K562 (cell line): Measurements from ENCODE around the gene CENPC. TPM values are rescaled to one million over a fixed set of nuclear protein-coding genes. Genes with fewer than 3 reads are reported as not detected.

Source experiments
- ETV5 ChIP-seq: sonication (generic); formaldehyde crosslinking; IDR thresholded peaks from 2 replicates; pipeline ENCODE4 v1.4.0; 2020; ENCODE audit warnings: low read depth, mild to moderate bottlenecking, missing genetic modification reagents
- GABPB1 ChIP-seq: sonication (generic); formaldehyde crosslinking; IDR thresholded peaks from 2 replicates; pipeline ENCODE4 v1.8.0; 2022; ENCODE audit warnings: mild to moderate bottlenecking, missing genetic modification reagents
- PHB2 ChIP-seq: fragments of 450-650 bp; IDR thresholded peaks from 2 replicates; pipeline ENCODE4 v1.6.1; 2017; ENCODE audit warnings: low read depth
- POLR2AphosphoS2 ChIP-seq: IDR thresholded peaks from 2 replicates; pipeline ENCODE4 v1.6.1; 2012; ENCODE audit warnings: low read length, improper control_type of control experiment
- POLR2H ChIP-seq: IDR thresholded peaks from 2 replicates; pipeline ENCODE4 v1.6.1; 2016; ENCODE audit warnings: missing genetic modification characterization, low read depth, mild to moderate bottlenecking, control low read depth, missing compliant biosample characterization, moderate library complexity
- ZNF212 ChIP-seq: fragments of 450-650 bp; formaldehyde crosslinking; IDR thresholded peaks from 2 replicates; pipeline ENCODE4 v1.4.0; 2020; ENCODE audit warnings: mild to moderate bottlenecking
- polyA plus RNA-seq, 8 experiments: library from polyadenylated mRNA; depleted of rRNA in 4 of 8; stranded (reverse) in 5 of 8; unstranded in 3 of 8; fragments of >200 nt; fragmentation: Nextera tagmentation in 2 of 8; fragmentation: Illumina TruSeq in 1 of 8; extraction: Ambion mirVana in 2 of 8; extraction: Trizol in 1 of 8; gene quantifications; 2 replicates each; pipeline versions ENCODE4 v1.2.1 to v1.2.3, GENCODE V29; 2011 to 2014; ENCODE audit warnings: inconsistent platforms in 1 of 8, missing spikeins in 1 of 8
- total RNA-seq, 7 experiments: library from RNA; depleted of rRNA in 6 of 7; stranded (reverse); fragments of >200 nt in 6 of 7; fragmentation: Illumina TruSeq in 2 of 7; extraction: Trizol in 2 of 7; gene quantifications; 2 replicates each; pipeline versions ENCODE4 v1.2.1 to v1.2.3, GENCODE V29; 2011 to 2021; ENCODE audit warnings: low replicate concordance in 1 of 7
- TF ChIP-seq, protein P1 (sequence below), 2 experiments: fragments of 450-650 bp in 1 of 2; sonication (generic) in 1 of 2; formaldehyde crosslinking in 1 of 2; IDR thresholded peaks; 2 replicates each; pipeline versions ENCODE4 v1.7.1 to v1.9.0; 2016 to 2022; ENCODE audit warnings: inconsistent platforms in 1 of 2, mild to moderate bottlenecking in 1 of 2, missing genetic modification reagents in 1 of 2
- TF ChIP-seq, protein P2 (sequence below): fragments of 450-650 bp; IDR thresholded peaks from 2 replicates; pipeline ENCODE4 v1.6.1; 2016; ENCODE audit warnings: low read depth
- TF ChIP-seq, protein P3 (sequence below): fragments of 450-650 bp; IDR thresholded peaks from 2 replicates; pipeline ENCODE4 v1.6.1; 2018; ENCODE audit warnings: mild to moderate bottlenecking, low read depth; ENCODE audit not compliant: partially characterized antibody

The CENPC gene
- total and polyA plus RNA-seq, 9 of the 15 experiments (the other 6 are each of a cell fraction or from before 2014, with no cell fraction given) = 18.1 to 48.5 (median 30.8) TPM

DNA sequence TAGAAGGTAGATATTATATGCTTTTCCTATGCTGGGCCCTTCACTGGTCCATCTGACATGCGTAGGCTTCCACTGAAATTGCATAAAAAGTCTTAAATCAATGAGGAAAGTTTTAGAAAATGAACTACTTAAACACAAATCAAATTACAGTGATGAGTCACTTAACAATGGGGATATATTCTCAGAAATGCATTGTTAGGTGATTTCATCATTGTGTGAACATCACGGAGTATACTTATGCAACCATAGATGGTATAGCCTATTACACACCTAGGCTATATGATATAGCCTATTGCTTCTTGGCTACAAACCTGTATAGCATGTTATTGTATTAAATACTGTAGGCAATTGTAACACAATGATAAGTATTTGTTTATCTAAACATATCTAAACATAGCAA lies 23.5 kb upstream of the CENPC start (continued):
- TF ChIP-seq, protein P1, sequence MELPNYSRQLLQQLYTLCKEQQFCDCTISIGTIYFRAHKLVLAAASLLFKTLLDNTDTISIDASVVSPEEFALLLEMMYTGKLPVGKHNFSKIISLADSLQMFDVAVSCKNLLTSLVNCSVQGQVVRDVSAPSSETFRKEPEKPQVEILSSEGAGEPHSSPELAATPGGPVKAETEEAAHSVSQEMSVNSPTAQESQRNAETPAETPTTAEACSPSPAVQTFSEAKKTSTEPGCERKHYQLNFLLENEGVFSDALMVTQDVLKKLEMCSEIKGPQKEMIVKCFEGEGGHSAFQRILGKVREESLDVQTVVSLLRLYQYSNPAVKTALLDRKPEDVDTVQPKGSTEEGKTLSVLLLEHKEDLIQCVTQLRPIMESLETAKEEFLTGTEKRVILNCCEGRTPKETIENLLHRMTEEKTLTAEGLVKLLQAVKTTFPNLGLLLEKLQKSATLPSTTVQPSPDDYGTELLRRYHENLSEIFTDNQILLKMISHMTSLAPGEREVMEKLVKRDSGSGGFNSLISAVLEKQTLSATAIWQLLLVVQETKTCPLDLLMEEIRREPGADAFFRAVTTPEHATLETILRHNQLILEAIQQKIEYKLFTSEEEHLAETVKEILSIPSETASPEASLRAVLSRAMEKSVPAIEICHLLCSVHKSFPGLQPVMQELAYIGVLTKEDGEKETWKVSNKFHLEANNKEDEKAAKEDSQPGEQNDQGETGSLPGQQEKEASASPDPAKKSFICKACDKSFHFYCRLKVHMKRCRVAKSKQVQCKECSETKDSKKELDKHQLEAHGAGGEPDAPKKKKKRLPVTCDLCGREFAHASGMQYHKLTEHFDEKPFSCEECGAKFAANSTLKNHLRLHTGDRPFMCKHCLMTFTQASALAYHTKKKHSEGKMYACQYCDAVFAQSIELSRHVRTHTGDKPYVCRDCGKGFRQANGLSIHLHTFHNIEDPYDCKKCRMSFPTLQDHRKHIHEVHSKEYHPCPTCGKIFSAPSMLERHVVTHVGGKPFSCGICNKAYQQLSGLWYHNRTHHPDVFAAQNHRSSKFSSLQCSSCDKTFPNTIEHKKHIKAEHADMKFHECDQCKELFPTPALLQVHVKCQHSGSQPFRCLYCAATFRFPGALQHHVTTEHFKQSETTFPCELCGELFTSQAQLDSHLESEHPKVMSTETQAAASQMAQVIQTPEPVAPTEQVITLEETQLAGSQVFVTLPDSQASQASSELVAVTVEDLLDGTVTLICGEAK (IDR thresholded peaks at IDR 0.05) = no peak
- TF ChIP-seq, protein P1 (CRISPR knock-in tag; IDR thresholded peaks at IDR 0.05) = no peak
- TF ChIP-seq POLR2AphosphoS2 (no peak), ZNF212 (CRISPR knock-in tag) (no peak), POLR2H (0 out of 2 replicates have a peak, but pooled peaks have one; percentile 26), PHB2 (no peak), ETV5 (CRISPR knock-in tag) (no peak), GABPB1 (CRISPR knock-in tag) (no peak)
- TF ChIP-seq, protein P2, sequence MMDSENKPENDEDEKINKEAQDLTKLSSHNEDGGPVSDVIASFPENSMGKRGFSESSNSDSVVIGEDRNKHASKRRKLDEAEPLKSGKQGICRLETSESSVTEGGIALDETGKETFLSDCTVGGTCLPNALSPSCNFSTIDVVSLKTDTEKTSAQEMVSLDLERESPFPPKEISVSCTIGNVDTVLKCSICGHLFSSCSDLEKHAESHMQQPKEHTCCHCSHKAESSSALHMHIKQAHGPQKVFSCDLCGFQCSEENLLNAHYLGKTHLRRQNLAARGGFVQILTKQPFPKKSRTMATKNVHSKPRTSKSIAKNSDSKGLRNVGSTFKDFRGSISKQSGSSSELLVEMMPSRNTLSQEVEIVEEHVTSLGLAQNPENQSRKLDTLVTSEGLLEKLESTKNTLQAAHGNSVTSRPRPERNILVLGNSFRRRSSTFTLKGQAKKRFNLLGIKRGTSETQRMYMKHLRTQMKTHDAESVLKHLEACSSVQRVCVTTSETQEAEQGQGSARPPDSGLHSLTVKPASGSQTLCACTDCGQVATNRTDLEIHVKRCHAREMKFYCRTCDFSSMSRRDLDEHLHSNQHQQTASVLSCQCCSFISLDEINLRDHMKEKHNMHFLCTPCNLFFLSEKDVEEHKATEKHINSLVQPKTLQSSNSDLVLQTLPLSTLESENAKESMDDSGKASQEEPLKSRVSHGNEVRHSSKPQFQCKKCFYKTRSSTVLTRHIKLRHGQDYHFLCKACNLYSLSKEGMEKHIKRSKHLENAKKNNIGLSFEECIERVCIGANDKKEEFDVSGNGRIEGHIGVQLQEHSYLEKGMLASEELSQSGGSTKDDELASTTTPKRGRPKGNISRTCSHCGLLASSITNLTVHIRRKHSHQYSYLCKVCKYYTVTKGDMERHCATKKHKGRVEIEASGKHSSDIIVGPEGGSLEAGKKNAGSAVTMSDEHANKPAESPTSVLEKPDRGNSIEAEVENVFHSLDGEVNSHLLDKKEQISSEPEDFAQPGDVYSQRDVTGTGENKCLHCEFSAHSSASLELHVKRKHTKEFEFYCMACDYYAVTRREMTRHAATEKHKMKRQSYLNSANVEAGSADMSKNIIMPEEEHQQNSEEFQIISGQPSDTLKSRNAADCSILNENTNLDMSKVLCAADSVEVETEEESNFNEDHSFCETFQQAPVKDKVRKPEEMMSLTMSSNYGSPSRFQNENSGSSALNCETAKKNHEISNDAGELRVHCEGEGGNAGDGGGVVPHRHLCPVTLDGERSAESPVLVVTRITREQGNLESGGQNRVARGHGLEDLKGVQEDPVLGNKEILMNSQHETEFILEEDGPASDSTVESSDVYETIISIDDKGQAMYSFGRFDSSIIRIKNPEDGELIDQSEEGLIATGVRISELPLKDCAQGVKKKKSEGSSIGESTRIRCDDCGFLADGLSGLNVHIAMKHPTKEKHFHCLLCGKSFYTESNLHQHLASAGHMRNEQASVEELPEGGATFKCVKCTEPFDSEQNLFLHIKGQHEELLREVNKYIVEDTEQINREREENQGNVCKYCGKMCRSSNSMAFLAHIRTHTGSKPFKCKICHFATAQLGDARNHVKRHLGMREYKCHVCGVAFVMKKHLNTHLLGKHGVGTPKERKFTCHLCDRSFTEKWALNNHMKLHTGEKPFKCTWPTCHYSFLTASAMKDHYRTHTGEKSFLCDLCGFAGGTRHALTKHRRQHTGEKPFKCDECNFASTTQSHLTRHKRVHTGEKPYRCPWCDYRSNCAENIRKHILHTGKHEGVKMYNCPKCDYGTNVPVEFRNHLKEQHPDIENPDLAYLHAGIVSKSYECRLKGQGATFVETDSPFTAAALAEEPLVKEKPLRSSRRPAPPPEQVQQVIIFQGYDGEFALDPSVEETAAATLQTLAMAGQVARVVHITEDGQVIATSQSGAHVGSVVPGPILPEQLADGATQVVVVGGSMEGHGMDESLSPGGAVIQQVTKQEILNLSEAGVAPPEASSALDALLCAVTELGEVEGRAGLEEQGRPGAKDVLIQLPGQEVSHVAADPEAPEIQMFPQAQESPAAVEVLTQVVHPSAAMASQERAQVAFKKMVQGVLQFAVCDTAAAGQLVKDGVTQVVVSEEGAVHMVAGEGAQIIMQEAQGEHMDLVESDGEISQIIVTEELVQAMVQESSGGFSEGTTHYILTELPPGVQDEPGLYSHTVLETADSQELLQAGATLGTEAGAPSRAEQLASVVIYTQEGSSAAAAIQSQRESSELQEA = no peak
- TF ChIP-seq, protein P3, sequence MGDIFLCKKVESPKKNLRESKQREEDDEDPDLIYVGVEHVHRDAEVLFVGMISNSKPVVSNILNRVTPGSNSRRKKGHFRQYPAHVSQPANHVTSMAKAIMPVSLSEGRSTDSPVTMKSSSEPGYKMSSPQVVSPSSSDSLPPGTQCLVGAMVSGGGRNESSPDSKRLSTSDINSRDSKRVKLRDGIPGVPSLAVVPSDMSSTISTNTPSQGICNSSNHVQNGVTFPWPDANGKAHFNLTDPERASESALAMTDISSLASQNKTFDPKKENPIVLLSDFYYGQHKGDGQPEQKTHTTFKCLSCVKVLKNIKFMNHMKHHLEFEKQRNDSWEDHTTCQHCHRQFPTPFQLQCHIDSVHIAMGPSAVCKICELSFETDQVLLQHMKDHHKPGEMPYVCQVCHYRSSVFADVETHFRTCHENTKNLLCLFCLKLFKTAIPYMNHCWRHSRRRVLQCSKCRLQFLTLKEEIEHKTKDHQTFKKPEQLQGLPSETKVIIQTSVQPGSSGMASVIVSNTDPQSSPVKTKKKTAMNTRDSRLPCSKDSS = no peak
